ENCODE data around the gene ZGLP1. TPM values are rescaled to one million over a fixed set of nuclear protein-coding genes. Genes with fewer than 3 reads are reported as not detected.

ZGLP1 gene
- total RNA-seq: 12.8 to 14.9 TPM (median 13.5 TPM) in 3 replicates

DNA sequence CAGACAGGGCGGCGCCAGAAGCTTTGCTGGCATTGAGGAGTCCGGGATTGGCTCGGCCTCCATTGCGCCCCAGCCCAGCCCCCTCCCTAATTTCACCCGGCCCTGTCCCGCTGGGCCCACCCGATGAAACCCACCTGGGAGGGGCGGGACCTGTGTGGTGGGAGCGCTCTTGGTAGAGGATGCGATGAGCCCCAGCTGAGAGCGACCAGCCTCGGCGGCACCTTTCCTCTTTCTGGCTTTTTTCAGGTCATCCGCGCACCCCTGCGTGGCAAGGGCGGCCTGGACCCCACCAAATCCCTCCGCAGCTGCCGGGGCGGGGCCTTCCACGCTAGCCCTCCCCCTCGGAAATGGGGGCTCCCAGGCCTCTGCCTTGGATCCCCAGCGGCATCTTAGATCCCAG lies at the start of gene ZGLP1:
Gene ZGLP1, minus strand, starts transcription at position 393 of the 400 bp plus-strand sequence.
- TF ChIP-seq, protein P1, sequence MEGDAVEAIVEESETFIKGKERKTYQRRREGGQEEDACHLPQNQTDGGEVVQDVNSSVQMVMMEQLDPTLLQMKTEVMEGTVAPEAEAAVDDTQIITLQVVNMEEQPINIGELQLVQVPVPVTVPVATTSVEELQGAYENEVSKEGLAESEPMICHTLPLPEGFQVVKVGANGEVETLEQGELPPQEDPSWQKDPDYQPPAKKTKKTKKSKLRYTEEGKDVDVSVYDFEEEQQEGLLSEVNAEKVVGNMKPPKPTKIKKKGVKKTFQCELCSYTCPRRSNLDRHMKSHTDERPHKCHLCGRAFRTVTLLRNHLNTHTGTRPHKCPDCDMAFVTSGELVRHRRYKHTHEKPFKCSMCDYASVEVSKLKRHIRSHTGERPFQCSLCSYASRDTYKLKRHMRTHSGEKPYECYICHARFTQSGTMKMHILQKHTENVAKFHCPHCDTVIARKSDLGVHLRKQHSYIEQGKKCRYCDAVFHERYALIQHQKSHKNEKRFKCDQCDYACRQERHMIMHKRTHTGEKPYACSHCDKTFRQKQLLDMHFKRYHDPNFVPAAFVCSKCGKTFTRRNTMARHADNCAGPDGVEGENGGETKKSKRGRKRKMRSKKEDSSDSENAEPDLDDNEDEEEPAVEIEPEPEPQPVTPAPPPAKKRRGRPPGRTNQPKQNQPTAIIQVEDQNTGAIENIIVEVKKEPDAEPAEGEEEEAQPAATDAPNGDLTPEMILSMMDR (IDR thresholded peaks at IDR 0.05; ENCODE audit: unreplicated experiment): no peak
- H3K4me3 Mint-ChIP-seq: no peak within 1 kb of the TSS
- H3K27me3 Mint-ChIP-seq (ENCODE audit: low read depth): no peaks in the 10 kb centered on the region
- H3K4me1 Mint-ChIP-seq: peaks cover 3% of the 10 kb centered on the region
- H3K36me3 Mint-ChIP-seq: peaks cover 5% of the 10 kb centered on the region
- no peak for DNase-seq (ENCODE audit: low spot score in 2 of 2, unreplicated experiment in 2 of 2)
- no peak within 1 kb of the TSS for H3K27ac Mint-ChIP-seq
- no peaks in the 10 kb centered on the region for H3K9me3 Mint-ChIP-seq

DNA sequence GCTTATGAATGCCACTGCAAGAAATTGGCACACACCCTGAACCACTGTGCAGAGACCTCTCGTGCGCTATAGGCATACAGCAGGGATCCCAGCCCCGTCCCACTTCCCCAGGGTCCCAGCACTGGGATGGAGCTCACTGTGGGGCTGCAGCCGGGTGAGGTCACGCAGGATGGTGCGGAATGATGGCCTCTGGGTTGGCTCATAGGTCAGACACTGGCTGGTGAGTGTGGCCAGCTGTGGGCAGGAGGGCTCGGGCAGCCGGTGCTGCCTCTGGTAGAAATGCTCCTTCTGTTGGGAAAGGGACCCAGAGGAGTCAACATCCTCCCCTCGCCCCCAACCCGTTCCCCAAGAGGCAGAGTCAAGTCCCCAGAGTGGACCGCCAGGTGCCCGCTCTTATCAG lies 46.8 kb upstream of the ZGLP1 start:
- Mint-ChIP-seq H3K27me3 (ENCODE audit: low read depth) (no peaks in the 10 kb centered on the region), H3K36me3 (peaks cover 29% of the 10 kb centered on the region), H3K27ac (no peak overlapping the region), H3K4me3 (no peak overlapping the region), H3K4me1 (peaks cover 7% of the 10 kb centered on the region), H3K9me3 (no peaks in the 10 kb centered on the region)
- DNase-seq (ENCODE audit: low spot score in 2 of 2, unreplicated experiment in 2 of 2): no peak
- TF ChIP-seq, protein P1 (IDR thresholded peaks at IDR 0.05; ENCODE audit: unreplicated experiment): no peak

DNA sequence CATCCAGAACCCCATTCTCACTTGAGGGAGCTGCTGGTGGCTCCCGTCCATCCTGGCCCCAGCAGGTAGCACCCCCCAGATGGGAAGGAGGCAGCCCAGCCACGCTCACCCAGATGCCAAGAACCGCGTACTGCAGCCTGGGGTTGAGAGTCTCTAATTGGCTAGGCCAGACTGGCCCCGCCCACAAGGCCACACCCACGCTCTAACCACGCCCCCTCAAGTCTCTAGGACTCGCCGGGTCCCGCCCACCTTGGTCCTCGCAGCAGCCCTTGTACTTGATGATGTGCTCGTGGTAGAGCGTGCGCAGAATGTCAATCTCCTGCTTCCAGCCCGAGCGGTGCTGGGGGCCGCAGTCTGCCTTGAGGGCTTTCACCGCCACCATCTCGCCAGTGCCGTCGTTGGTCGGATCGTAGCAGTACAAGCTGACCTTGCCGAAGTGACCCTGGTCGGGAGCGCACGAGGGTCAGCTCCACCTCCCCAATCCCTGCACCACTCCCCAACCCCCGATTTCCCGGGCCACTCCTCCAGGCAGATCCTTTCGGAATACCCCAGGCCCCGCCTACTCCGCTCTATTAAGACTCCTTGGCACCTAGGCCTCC lies 44.3 kb upstream of the ZGLP1 start:
- peak; percentile 54 to 82 for DNase-seq (ENCODE audit: low spot score in 2 of 2, unreplicated experiment in 2 of 2)
- peaks cover 22% of the 10 kb centered on the region for H3K36me3 Mint-ChIP-seq
- H3K9me3 Mint-ChIP-seq: no peaks in the 10 kb centered on the region
- peak overlapping the region; percentile 59 for H3K4me3 Mint-ChIP-seq
- H3K27me3 Mint-ChIP-seq (ENCODE audit: low read depth): no peaks in the 10 kb centered on the region
- TF ChIP-seq, protein P1 (IDR thresholded peaks at IDR 0.05; ENCODE audit: unreplicated experiment): no peak
- H3K4me1 Mint-ChIP-seq: peaks cover 7% of the 10 kb centered on the region
- H3K27ac Mint-ChIP-seq: no peak overlapping the region

DNA sequence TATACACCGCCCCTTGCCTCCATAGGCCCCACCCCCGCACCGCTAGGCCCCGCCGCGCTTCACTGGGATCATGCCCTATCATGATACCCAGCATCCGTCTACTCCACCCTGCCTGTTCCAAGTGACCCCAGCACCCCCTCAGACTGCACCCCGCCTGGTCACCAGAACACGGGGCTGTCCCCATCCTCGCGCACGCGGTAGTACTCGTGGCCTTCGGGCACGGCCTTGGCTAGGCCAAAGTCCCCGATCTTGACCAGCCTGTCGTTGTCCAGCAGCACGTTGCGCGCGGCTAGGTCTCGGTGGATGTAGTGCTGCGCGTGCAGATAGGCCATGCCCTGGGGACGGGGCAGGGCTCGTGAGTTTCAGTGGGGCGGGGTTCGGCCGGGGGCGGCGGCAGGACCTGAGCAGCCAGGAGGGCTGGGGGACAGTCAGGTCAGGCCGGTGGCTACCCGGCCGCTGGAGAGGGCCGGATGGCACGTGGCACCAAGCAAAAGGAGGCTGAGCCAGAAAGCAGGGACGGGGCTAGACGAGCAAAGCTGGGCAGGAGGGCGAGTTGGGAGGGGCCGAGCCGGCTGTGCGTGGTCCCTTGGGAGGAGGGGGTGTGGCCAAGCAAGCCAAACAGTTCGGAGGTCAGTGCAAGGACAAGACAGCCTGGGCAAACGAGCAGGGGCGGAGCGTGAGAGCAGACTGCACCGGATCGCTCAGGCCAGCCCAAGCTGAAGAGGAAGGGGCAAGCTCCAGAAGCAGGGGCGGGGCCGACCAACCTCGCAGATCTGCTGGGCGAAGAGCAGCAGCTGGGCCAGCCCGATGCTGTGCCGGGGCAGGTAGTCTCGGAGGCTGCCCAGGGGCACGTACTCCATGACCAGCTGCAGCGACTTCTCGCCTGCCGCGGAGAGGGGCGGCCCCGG lies 43.4 kb upstream of the ZGLP1 start:
- no peaks in the 10 kb centered on the region for H3K27me3 Mint-ChIP-seq (ENCODE audit: low read depth)
- peak overlapping the region; percentile 30 for H3K27ac Mint-ChIP-seq
- H3K36me3 Mint-ChIP-seq: peaks cover 22% of the 10 kb centered on the region
- peaks cover 7% of the 10 kb centered on the region for H3K4me1 Mint-ChIP-seq
- TF ChIP-seq, protein P1 (IDR thresholded peaks at IDR 0.05; ENCODE audit: unreplicated experiment): no peak
- H3K9me3 Mint-ChIP-seq: no peaks in the 10 kb centered on the region
- peak in 1 of 2 experiments; percentile 44 for DNase-seq (ENCODE audit: low spot score in 2 of 2, unreplicated experiment in 2 of 2)
- peak overlapping the region; percentile 59 for H3K4me3 Mint-ChIP-seq

DNA sequence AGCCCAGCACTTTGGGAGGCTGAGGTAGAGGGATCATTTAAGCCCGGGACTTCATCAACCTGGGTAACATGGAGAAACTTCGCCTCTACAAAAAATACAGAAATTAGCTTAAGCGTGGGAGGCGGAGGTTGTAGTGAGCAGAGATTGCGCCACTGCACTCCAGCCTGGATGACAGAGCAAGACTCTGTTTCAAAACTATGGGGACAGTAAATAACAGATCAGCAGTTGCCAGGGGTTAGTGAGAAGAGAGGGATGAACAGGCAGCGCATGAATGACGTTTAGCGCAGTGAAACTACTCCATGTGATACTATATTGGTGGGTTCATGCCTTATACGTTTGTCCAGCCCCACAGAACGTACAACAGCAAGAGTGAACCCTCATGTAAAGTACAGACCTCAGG lies 36.9 kb upstream of the ZGLP1 start:
- H3K27ac Mint-ChIP-seq: no peak overlapping the region
- H3K27me3 Mint-ChIP-seq (ENCODE audit: low read depth): no peaks in the 10 kb centered on the region
- TF ChIP-seq, protein P1 (IDR thresholded peaks at IDR 0.05; ENCODE audit: unreplicated experiment): no peak
- H3K4me3 Mint-ChIP-seq: no peak overlapping the region
- no peaks in the 10 kb centered on the region for H3K4me1 Mint-ChIP-seq
- peaks cover 2% of the 10 kb centered on the region for H3K36me3 Mint-ChIP-seq
- no peak for DNase-seq (ENCODE audit: low spot score in 2 of 2, unreplicated experiment in 2 of 2)
- no peaks in the 10 kb centered on the region for H3K9me3 Mint-ChIP-seq

Data from mesothelial cell of epicardium (in vitro differentiated cells).